MCF 10A (cell line): ENCODE results near the gene NOC4L. TPM values are rescaled to one million over a fixed set of nuclear protein-coding genes. Genes with fewer than 3 reads are reported as not detected.

Source experiments
- Bru-seq: library from RNA; stranded (reverse); fragments of 400-500 nt; gene quantifications from one replicate; lab custom pipeline; 2021; lab: Mats Ljungman, UMichigan
- BruChase-seq, 2 experiments: library from RNA; stranded (reverse); fragments of 400-500 nt; gene quantifications; one replicate each; lab custom pipeline; 2021; lab: Mats Ljungman, UMichigan
- BruUV-seq: library from RNA; stranded (reverse); fragments of 400-500 nt; replicated peaks from 2 replicates; lab custom pipeline; 2021; lab: Mats Ljungman, UMichigan
- CTCF ChIA-PET: fragments of 300-600 bp; sonication (Branson Sonifier 250); formaldehyde crosslinking; extraction: SDS; loops from one replicate; lab custom pipeline; 2021; ENCODE audit warnings: antibody characterized with exemption, inconsistent platforms; lab: Yijun Ruan, JAX
- POLR2A ChIA-PET: fragments of 300-600, 350-650 bp; sonication (Branson Sonifier 250); formaldehyde crosslinking; extraction: SDS; loops from one replicate; lab custom pipeline; 2020; ENCODE audit warnings: antibody characterized with exemption, inconsistent platforms; lab: Yijun Ruan, JAX
- DNase-seq: peaks from one replicate; pipeline ENCODE4 v3.0.0-alpha.2; 2018; ENCODE audit not compliant: unreplicated experiment
- H3K27ac Mint-ChIP-seq: one replicate; pipeline ENCODE4 v1.8.0; 2022; ENCODE audit warnings: mild to moderate bottlenecking, low read depth, mixed read lengths; ENCODE audit not compliant: unreplicated experiment
- H3K27me3 Mint-ChIP-seq: one replicate; pipeline ENCODE4 v1.8.0; 2022; ENCODE audit warnings: mixed read lengths; ENCODE audit not compliant: insufficient read depth, unreplicated experiment
- H3K36me3 Mint-ChIP-seq: one replicate; pipeline ENCODE4 v1.8.0; 2022; ENCODE audit warnings: mild to moderate bottlenecking, moderate library complexity, mixed read lengths; ENCODE audit not compliant: insufficient read depth, unreplicated experiment
- H3K4me1 Mint-ChIP-seq: one replicate; pipeline ENCODE4 v1.8.0; 2022; ENCODE audit warnings: mixed read lengths; ENCODE audit not compliant: insufficient read depth, unreplicated experiment
- H3K4me3 Mint-ChIP-seq: one replicate; pipeline ENCODE4 v1.8.0; 2022; ENCODE audit warnings: mild to moderate bottlenecking, moderate library complexity, mixed read lengths; ENCODE audit not compliant: unreplicated experiment
- H3K9me3 Mint-ChIP-seq: one replicate; pipeline ENCODE4 v1.8.0; 2022; ENCODE audit warnings: mixed read lengths; ENCODE audit not compliant: unreplicated experiment
- intact Hi-C: fragments of 100-400 bp; cut with micrococcal nuclease; formaldehyde crosslinking; loops from 2 replicates; pipeline ENCODE4 v1.14.1; 2022
- long read RNA-seq: library from polyadenylated mRNA; stranded (forward); transcript quantifications from one replicate; pipeline ENCODE4 v2.0.0, GENCODE V29; 2022
- total RNA-seq: library from RNA; stranded (reverse); gene quantifications from 2 replicates; pipeline ENCODE4 v1.2.3, GENCODE V29; 2022
- TF ChIP-seq, protein P1 (sequence below): fragments of 200-600 bp; IDR thresholded peaks from one replicate; pipeline ENCODE4 v1.8.0; 2022; ENCODE audit warnings: antibody characterized with exemption, mild to moderate bottlenecking; ENCODE audit not compliant: unreplicated experiment

The NOC4L gene
- 24.2 and 32.0 TPM in 2 replicates for total RNA-seq
- percentile 43 among the genes with signal in this experiment for Bru-seq, nascent RNA
- percentile 58 among the genes with signal in this experiment for BruChase-seq, experiment 1, labeled RNA remaining after a 6-hour chase
- BruChase-seq, experiment 2, labeled RNA remaining after a 2-hour chase = percentile 46 among the genes with signal in this experiment
- long read RNA-seq, transcript NOC4L-201 (15 exons, 1,632 nt) = major isoform, 96 of 111 reads
- long read RNA-seq, partial matches to known transcripts = 3 of 111 reads
- long read RNA-seq, other reads (novel, unspliced or antisense) = 12 of 111 reads

DNA sequence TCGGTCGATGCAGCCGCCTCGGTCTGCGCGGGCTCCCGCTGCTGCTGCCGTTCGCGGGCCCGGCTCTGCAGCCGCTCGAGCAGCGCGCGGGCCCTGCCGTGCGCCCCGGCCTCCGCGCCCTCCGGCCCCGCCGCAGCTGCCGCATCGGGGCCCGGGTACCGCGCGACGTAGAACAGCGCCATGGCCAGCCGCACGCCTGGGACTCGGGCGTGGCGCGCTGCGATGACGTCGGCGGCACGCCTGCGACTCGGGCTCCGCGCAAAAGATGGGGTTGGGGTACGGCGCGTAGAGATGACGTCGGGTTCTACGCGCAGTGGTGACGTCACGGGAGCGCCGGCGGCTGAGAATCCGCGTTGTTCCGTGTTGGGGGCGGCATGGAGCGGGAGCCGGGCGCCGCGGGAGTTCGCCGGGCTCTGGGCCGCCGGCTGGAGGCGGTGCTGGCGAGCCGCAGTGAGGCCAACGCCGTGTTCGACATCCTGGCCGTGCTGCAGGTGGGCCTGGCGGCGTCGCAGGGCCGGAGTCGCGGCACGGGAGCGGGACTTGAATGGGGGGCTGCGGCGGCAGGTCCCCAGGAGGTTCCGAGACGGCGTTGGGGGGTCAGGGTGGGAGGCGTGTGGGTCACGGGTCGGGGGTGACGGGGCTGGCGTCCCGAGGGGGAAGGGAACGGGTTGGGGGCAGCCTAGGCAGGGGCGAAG lies at the start of gene NOC4L, which contains the start of gene DDX51:
Gene NOC4L (plus strand): TSS at position 343 of the 695 bp plus-strand sequence. CDS start 32 bp downstream, at position 375.
Gene DDX51 (minus strand): TSS at position 205 of the 695 bp plus-strand sequence. CDS start 23 bp downstream, at position 182.
- peak; percentile 91 for DNase-seq
- CTCF ChIA-PET = interaction anchor here (1.0 kb wide), 2 partner anchors 9 to 493 kb away, joined by 3 to 7 read pairs; no protein-coding TSS in a partner anchor
- no peaks in the 10 kb centered on the region for H3K4me1 Mint-ChIP-seq
- intact Hi-C loops = no loop called here
- H3K4me3 Mint-ChIP-seq = peak within 1 kb of the TSS; percentile 85
- no peaks in the 10 kb centered on the region for H3K27me3 Mint-ChIP-seq
- POLR2A ChIA-PET = no interaction called here
- TF ChIP-seq, protein P1, sequence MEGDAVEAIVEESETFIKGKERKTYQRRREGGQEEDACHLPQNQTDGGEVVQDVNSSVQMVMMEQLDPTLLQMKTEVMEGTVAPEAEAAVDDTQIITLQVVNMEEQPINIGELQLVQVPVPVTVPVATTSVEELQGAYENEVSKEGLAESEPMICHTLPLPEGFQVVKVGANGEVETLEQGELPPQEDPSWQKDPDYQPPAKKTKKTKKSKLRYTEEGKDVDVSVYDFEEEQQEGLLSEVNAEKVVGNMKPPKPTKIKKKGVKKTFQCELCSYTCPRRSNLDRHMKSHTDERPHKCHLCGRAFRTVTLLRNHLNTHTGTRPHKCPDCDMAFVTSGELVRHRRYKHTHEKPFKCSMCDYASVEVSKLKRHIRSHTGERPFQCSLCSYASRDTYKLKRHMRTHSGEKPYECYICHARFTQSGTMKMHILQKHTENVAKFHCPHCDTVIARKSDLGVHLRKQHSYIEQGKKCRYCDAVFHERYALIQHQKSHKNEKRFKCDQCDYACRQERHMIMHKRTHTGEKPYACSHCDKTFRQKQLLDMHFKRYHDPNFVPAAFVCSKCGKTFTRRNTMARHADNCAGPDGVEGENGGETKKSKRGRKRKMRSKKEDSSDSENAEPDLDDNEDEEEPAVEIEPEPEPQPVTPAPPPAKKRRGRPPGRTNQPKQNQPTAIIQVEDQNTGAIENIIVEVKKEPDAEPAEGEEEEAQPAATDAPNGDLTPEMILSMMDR = no peak
- peaks cover 31% of the 10 kb centered on the region for H3K36me3 Mint-ChIP-seq
- no TSS peak for BruUV-seq
- peak within 1 kb of the TSS; percentile 95 for H3K27ac Mint-ChIP-seq
- no peaks in the 10 kb centered on the region for H3K9me3 Mint-ChIP-seq

GRCh38 chr12:132095520-132096409 lies 48.5 kb upstream of the NOC4L start:
- Mint-ChIP-seq H3K36me3 (peaks cover 35% of the 10 kb centered on the region), H3K27me3 (no peaks in the 10 kb centered on the region), H3K27ac (no peak overlapping the region), H3K4me1 (no peaks in the 10 kb centered on the region), H3K4me3 (no peak overlapping the region), H3K9me3 (no peaks in the 10 kb centered on the region)
- intact Hi-C loops = no loop called here
- BruUV-seq = no TSS peak
- CTCF ChIA-PET = no interaction called here
- TF ChIP-seq, protein P1 = no peak
- DNase-seq = no peak
- POLR2A ChIA-PET = no interaction called here

DNA sequence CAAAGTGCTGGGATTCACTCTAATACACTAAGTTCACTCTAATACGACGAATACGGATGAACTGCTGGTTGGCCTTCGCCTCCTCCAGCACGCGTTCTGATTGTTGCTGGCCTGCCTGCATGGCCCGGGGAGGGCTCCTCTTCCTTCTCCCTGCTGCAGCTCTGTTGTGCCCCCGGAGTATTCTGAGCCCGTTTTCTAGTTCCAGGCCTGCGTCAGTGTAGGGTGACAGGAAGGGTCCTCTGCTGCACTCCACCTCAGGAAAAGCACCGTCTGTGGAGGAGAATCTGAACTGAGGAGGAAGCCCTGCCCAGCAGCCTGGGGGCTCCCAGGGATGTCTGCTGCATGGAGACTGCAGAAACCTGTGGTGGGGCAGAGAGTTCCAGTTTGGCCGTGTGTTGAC lies 44.5 kb upstream of the NOC4L start:
- ChIA-PET CTCF (no interaction called here), POLR2A (no interaction called here)
- DNase-seq = no peak
- Mint-ChIP-seq H3K27ac (no peak overlapping the region), H3K27me3 (no peaks in the 10 kb centered on the region), H3K36me3 (peaks cover 30% of the 10 kb centered on the region), H3K9me3 (no peaks in the 10 kb centered on the region), H3K4me1 (no peaks in the 10 kb centered on the region), H3K4me3 (no peak overlapping the region)
- TF ChIP-seq, protein P1 = no peak
- intact Hi-C loops = no loop called here
- no TSS peak for BruUV-seq
